T-helper 2 cell (primary cell): ENCODE data around the gene WFDC1.

Experiments
- DNase-seq, 5 experiments: peaks; one replicate each; pipeline versions ENCODE4 v3.0.0 to v3.0.0-alpha.2; 2012 to 2022

The WFDC1 gene

GRCh38 chr16:84274515-84274914 is 20.2 kb upstream of the WFDC1 start:
- DNase-seq = no peak

GRCh38 chr16:84275585-84276151 is 19.0 kb upstream of the WFDC1 start:
- DNase-seq = no peak

- DNase-seq = peak; percentile 19 to 62 (median 57)
Observed at GRCh38 chr16:84277244-84277823, 17.3 kb upstream of the WFDC1 start.

GRCh38 chr16:84278333-84278732 is 16.3 kb upstream of the WFDC1 start:
- DNase-seq = no peak

- DNase-seq = no peak
Observed at GRCh38 chr16:84278968-84279367, 15.7 kb upstream of the WFDC1 start.

- DNase-seq = no peak
Observed at GRCh38 chr16:84279881-84280280, 14.8 kb upstream of the WFDC1 start.

- peak in 1 of 5 experiments; percentile 16 for DNase-seq
Observed at GRCh38 chr16:84281074-84281473, 13.6 kb upstream of the WFDC1 start.

- no peak for DNase-seq
Observed at GRCh38 chr16:84282533-84282932, 12.1 kb upstream of the WFDC1 start.

- DNase-seq = no peak
Observed at GRCh38 chr16:84283314-84284153, 11.1 kb upstream of the WFDC1 start.

- DNase-seq = no peak
Observed at GRCh38 chr16:84284154-84284722, 10.4 kb upstream of the WFDC1 start.

GRCh38 chr16:84286578-84287240 is 8.0 kb upstream of the WFDC1 start:
- no peak for DNase-seq

- no peak for DNase-seq
Observed at GRCh38 chr16:84288902-84289301, 5.8 kb upstream of the WFDC1 start.

GRCh38 chr16:84291226-84291625 is 3.5 kb upstream of the WFDC1 start:
- no peak for DNase-seq

GRCh38 chr16:84292011-84292410 is 2.7 kb upstream of the WFDC1 start:
- DNase-seq = no peak

GRCh38 chr16:84293406-84293805 is 1.3 kb upstream of the WFDC1 start:
- DNase-seq = no peak

- no peak for DNase-seq
Observed at GRCh38 chr16:84294117-84294516, 561 bp upstream of the WFDC1 start.

GRCh38 chr16:84295203-84295860 is 654 bp downstream of the WFDC1 start:
- no peak for DNase-seq

- DNase-seq = no peak
Observed at GRCh38 chr16:84298376-84298899, 3.8 kb downstream of the WFDC1 start.

GRCh38 chr16:84299734-84300440 is 5.2 kb downstream of the WFDC1 start:
- no peak for DNase-seq

GRCh38 chr16:84302111-84302954 is 7.7 kb downstream of the WFDC1 start:
- no peak for DNase-seq

GRCh38 chr16:84303023-84303422 is 8.3 kb downstream of the WFDC1 start:
- DNase-seq = no peak
